Measurements from ENCODE around the gene ASB8.

- TF ChIP-seq POLR2A (IDR thresholded peaks at IDR 0.05; ENCODE audit: low read depth, low read length) (no peak), POLR2AphosphoS5 (IDR thresholded peaks at IDR 0.05; ENCODE audit: low read depth, low read length) (no peak), POU2F2 (IDR thresholded peaks at IDR 0.05; ENCODE audit: low read depth, low read length) (no peak), TAF1 (IDR thresholded peaks at IDR 0.05; ENCODE audit: low read depth, low read length) (no peak), SPI1 (IDR thresholded peaks at IDR 0.05; ENCODE audit: low read depth, low read length) (no peak)
Measured at GRCh38 chr12:48128800-48129199, 28.5 kb downstream of the ASB8 start.

Measured in GM12891 (cell line).